HTERT RPE-1 (cell line): ENCODE measurements around the gene ERVW-1.

Experiments used
- in situ Hi-C: fragments of 300-500 bp; cut with MboI; formaldehyde crosslinking; loops from 4 replicates; pipeline ENCODE4 v1.14.3; 2020; ENCODE audit warnings: low sequenced_read_pairs

Gene ERVW-1

GRCh38 chr7:92432299-92432946, 45.3 kb downstream of the ERVW-1 start:
- in situ Hi-C loops = no loop called here

- in situ Hi-C loops = no loop called here
Observed at GRCh38 chr7:92427193-92427592, 50.6 kb downstream of the ERVW-1 start.

GRCh38 chr7:92425311-92425947, 52.3 kb downstream of the ERVW-1 start:
- in situ Hi-C loops = no loop called here

GRCh38 chr7:92423710-92424131, 54.0 kb downstream of the ERVW-1 start:
- in situ Hi-C loops = no loop called here

- in situ Hi-C loops = no loop called here
Observed at GRCh38 chr7:92422926-92423325, 54.8 kb downstream of the ERVW-1 start.

GRCh38 chr7:92421676-92422435, 55.9 kb downstream of the ERVW-1 start:
- in situ Hi-C loops = no loop called here
